Glutamatergic neuron (in vitro differentiated cells): Measurements from ENCODE around the gene CAND2. TPM values are rescaled to one million over a fixed set of nuclear protein-coding genes. Genes with fewer than 3 reads are reported as not detected.

ENCODE experiments used
- DNase-seq: peaks from one replicate; pipeline ENCODE4 v3.0.0; 2022
- H3K27ac Mint-ChIP-seq: one replicate; pipeline ENCODE4 v1.8.0; 2020; ENCODE audit warnings: mild to moderate bottlenecking, mixed read lengths, inconsistent platforms; ENCODE audit not compliant: unreplicated experiment
- H3K27me3 Mint-ChIP-seq: one replicate; pipeline ENCODE4 v1.8.0; 2020; ENCODE audit warnings: mild to moderate bottlenecking, moderate library complexity, mixed read lengths, inconsistent platforms; ENCODE audit not compliant: unreplicated experiment
- H3K36me3 Mint-ChIP-seq: one replicate; pipeline ENCODE4 v1.8.0; 2020; ENCODE audit warnings: mild to moderate bottlenecking, mixed read lengths, inconsistent platforms; ENCODE audit not compliant: unreplicated experiment
- H3K4me1 Mint-ChIP-seq: one replicate; pipeline ENCODE4 v1.8.0; 2020; ENCODE audit warnings: mild to moderate bottlenecking, low read depth, mixed read lengths, inconsistent platforms; ENCODE audit not compliant: unreplicated experiment
- H3K4me3 Mint-ChIP-seq: one replicate; pipeline ENCODE4 v1.8.0; 2020; ENCODE audit warnings: mild to moderate bottlenecking, mixed read lengths, inconsistent platforms; ENCODE audit not compliant: unreplicated experiment
- H3K9me3 Mint-ChIP-seq: one replicate; pipeline ENCODE4 v1.8.0; 2020; ENCODE audit warnings: mild to moderate bottlenecking, moderate library complexity, mixed read lengths, inconsistent platforms; ENCODE audit not compliant: unreplicated experiment
- CTCF ChIP-seq: fragments of 200-600 bp; sonication (generic); IDR thresholded peaks from one replicate; pipeline ENCODE4 v1.5.0; 2021; ENCODE audit not compliant: partially characterized antibody, unreplicated experiment
- total RNA-seq: library from RNA; stranded (reverse); fragmentation: NEBNext Ultra II Directional; extraction: Animal tissue kit (Norgen Biotek cat#: 25700); gene quantifications from one replicate; pipeline ENCODE4 v1.2.1, GENCODE V29; 2021; ENCODE audit not compliant: unreplicated experiment

The CAND2 gene
- total RNA-seq, 1 donor from 2014 or later = 8.8 TPM

DNA sequence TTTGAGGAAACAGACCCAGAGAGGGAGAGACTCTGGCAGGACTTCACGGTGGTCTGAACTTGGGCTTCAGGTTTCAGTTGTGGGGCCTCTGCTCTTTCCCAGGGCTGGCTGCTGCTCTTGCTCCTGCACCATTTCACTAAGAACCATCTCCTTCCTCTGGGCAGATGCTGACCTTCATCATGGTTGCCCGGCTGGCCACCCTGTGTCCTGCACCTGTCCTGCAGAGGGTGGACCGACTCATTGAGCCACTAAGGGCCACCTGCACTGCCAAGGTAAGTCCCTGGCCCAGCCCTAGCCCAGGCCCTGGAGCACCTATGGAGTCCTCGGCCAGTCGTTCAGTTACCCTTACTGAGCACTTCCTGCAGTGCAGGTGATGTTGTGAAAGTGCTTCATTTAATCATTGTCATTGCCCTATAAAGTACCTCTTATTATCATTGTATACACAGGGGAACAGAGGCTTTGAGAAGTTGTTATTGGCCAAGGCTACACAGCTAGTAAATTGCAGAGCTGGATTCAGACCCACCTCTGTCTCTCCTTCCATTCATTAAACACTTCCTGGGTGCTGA, 34.9 kb downstream of the CAND2 start:
- peaks cover 2% of the 10 kb centered on the region for H3K9me3 Mint-ChIP-seq
- H3K4me3 Mint-ChIP-seq = no peak overlapping the region
- H3K4me1 Mint-ChIP-seq = peaks cover 4% of the 10 kb centered on the region
- no peak overlapping the region for H3K27ac Mint-ChIP-seq
- no peak for TF ChIP-seq CTCF
- no peak for DNase-seq
- no peaks in the 10 kb centered on the region for H3K36me3 Mint-ChIP-seq
- H3K27me3 Mint-ChIP-seq = no peaks in the 10 kb centered on the region

DNA sequence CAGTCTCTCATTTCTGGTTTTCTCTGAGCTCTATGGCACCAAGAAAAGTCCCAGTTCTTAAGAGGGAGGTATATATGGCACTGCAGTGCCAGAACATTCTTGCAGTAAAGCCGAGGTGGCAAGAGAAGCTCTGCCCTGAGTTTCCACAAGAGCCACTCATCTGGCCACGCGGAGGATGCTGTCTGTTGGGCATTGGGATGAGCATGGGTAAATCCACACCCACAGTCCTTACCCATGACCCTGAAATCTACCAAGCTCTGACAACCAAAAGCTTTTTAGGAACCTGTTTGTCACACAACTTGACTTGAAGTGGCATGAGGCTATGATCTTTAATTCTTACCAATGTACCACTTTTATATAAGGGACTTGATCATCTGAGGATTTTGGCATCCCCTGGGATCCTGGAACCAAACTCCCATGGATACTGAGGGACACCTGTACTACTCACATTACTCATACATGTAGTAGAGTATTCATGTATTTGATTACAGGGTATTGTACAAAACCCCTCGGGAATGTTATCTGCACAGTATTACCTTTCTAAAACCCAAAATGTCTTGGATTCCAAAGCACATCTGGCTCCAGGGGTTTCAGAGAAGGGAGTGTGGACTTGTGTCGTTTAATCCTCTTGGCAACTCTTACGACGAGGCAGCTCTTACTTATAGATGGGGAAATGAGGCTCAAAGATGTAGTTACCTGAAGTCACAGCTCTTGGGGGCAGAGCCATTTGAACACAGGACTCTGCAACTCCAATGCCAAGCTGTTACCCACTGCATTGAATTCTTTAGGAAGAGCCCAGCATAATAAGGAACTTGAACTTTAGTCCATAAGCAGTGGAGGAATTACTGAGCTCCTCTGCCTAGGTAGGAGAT, 36.1 kb downstream of the CAND2 start:
- no peak for TF ChIP-seq CTCF
- Mint-ChIP-seq H3K9me3 (peaks cover 2% of the 10 kb centered on the region), H3K36me3 (no peaks in the 10 kb centered on the region), H3K4me1 (peaks cover 4% of the 10 kb centered on the region), H3K27me3 (no peaks in the 10 kb centered on the region), H3K4me3 (no peak overlapping the region), H3K27ac (no peak overlapping the region)
- DNase-seq = no peak

DNA sequence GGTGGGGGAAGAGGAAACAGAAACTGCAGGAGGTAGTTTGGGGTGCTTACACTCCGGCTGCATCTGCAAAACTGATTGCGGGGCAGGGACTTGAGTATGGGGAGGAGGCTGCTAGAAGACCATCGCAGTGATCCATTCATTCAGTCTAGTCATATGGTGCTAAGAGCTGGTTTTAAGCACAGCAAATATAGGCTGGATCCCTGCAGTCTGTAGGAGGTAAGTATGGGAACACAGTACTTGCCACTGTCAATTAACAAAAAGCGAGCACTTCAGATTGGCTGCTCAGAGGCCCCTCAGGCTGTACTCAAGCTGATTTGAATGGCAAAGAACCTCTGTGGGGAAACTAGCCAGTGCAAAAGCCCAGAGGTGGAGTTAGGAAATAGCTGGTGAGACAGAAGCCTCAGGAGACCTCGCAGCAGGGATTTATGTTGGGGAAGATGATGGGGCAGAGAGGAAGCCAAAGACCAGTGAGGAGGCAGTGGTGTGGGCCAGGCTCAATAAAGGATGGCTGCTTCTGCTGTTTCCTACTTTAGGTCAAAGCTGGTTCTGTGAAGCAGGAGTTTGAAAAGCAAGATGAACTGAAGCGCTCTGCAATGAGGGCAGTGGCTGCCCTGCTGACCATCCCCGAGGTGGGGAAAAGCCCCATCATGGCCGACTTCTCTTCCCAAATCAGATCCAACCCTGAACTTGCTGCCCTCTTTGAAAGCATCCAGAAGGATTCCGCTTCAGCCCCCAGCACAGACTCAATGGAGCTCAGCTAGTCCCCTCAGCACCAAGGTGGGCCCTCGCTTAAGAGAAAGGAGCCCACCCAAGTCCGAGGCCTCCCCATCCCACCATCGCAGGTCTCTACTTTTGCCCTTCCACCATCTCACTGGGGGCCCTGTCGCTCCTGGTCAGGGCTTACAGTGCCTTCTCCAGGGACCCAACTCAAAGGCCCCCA, 37.0 kb downstream of the CAND2 start:
- Mint-ChIP-seq H3K4me3 (no peak overlapping the region), H3K9me3 (peaks cover 2% of the 10 kb centered on the region), H3K27me3 (no peaks in the 10 kb centered on the region), H3K36me3 (no peaks in the 10 kb centered on the region), H3K4me1 (peaks cover 6% of the 10 kb centered on the region), H3K27ac (no peak overlapping the region)
- TF ChIP-seq CTCF = no peak
- DNase-seq = no peak

DNA sequence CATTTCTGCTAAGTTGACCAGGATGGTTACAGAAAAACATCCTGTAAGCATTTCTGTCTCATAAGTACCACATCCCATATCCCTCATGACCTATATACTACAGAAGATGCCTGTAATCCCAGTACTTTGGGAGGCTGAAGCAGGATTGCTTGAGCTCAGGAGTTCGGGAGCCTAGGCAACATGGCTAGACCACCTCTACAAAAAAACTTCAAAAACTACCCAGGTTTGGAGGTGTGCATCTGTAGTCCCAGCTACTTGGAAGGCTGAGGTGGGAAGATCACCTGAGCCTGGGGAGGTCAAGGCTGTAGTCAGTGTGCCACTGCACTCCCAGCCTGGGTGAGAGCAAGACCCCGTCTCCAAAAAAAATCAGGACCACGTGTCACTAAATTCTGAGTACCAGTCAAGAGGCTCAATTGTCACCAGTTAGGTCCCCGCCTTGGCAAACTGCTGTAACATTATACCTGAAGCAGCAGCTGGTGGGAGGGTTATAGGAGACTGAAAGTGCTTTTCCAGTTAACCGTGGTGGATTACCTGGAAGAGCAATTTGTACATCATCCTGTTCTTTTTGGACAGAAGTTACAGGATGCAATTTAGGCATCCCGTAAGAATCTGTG, 38.7 kb downstream of the CAND2 start:
- Mint-ChIP-seq H3K27me3 (no peaks in the 10 kb centered on the region), H3K36me3 (no peaks in the 10 kb centered on the region), H3K27ac (no peak overlapping the region), H3K4me3 (no peak overlapping the region), H3K4me1 (peaks cover 16% of the 10 kb centered on the region), H3K9me3 (peaks cover 2% of the 10 kb centered on the region)
- no peak for DNase-seq
- no peak for TF ChIP-seq CTCF
